Measurements from ENCODE around the gene DNAH1. TPM values are rescaled to one million over a fixed set of nuclear protein-coding genes. Genes with fewer than 3 reads are reported as not detected.

DNAH1 gene
- total and polyA plus RNA-seq, 2 of the 13 experiments (the other 11 are each of a cell fraction or from before 2014, with no cell fraction given): 0.64 to 3.5 TPM

GRCh38 chr3:52441772-52442332, 125.7 kb downstream of the DNAH1 start:
- 96% methylated on average over 7 of the region's 18 CpGs for WGBS (ENCODE audit: low lambda C conversion rate)

More at GRCh38 chr3:52441772-52442332, 125.7 kb downstream of the DNAH1 start:
- H3K4me3 ChIP-seq (replicated peaks in 1 of 3; ENCODE audit: insufficient read depth in 1 of 3, low read depth in 2 of 3, low read length in 3 of 3): no peak overlapping the region
- TF ChIP-seq XBP1 (CRISPR knock-in tag; IDR thresholded peaks at IDR 0.05) (no peak), ZBTB40 (IDR thresholded peaks at IDR 0.05) (no peak), ZBTB40 (CRISPR knock-in tag; IDR thresholded peaks at IDR 0.05) (no peak), STAG1 (CRISPR knock-in tag; IDR thresholded peaks at IDR 0.05) (no peak)
- TF ChIP-seq, protein P1, sequence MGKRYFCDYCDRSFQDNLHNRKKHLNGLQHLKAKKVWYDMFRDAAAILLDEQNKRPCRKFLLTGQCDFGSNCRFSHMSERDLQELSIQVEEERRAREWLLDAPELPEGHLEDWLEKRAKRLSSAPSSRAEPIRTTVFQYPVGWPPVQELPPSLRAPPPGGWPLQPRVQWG (CRISPR knock-in tag; IDR thresholded peaks at IDR 0.05; ENCODE audit: borderline replicate concordance, low read depth): no peak
- TF ChIP-seq, protein P2, sequence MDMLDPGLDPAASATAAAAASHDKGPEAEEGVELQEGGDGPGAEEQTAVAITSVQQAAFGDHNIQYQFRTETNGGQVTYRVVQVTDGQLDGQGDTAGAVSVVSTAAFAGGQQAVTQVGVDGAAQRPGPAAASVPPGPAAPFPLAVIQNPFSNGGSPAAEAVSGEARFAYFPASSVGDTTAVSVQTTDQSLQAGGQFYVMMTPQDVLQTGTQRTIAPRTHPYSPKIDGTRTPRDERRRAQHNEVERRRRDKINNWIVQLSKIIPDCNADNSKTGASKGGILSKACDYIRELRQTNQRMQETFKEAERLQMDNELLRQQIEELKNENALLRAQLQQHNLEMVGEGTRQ (IDR thresholded peaks at IDR 0.05; ENCODE audit: low read depth, low read length): no peak
- TF ChIP-seq, protein P2 (CRISPR knock-in tag; IDR thresholded peaks at IDR 0.05; ENCODE audit: borderline replicate concordance): no peak
- no TSS peak for BruUV-seq (replicated peaks)
- POLR2A ChIA-PET: no interaction called here
- DNase-seq (ENCODE audit: low spot score): no peak
- H3K36me3 ChIP-seq (replicated peaks in 1 of 2; ENCODE audit: control insufficient read depth in 1 of 2, insufficient read depth in 2 of 2, low read length in 2 of 2): peaks cover 3 to 7% of the 10 kb centered on the region in 2 experiments; a peak in 2 of 5 replicates
- FAIRE-seq: no peak
- no peak overlapping the region for H3K4me2 ChIP-seq (ENCODE audit: low read depth, low read length)
- H2AFZ ChIP-seq (ENCODE audit: low read length): no peak overlapping the region
- intact Hi-C loops (cut with micrococcal nuclease; ENCODE audit: unreplicated experiment): no loop called here
- H4K20me1 ChIP-seq (ENCODE audit: insufficient read depth, low read length): no peaks in the 10 kb centered on the region
- in situ Hi-C loops (cut with HindIII; ENCODE audit: extremely low pct_ligation_motif_present, low pct_unique_long_range_greater_than_20kb): no loop called here
- no peaks in the 10 kb centered on the region for H3K9me3 ChIP-seq (ENCODE audit: low read length)
- CTCF ChIA-PET (ENCODE audit: low intra/inter-chr PET ratio, low total read pairs): no interaction called here
- no peak for ATAC-seq
- peaks cover 46% of the 10 kb centered on the region for H3K4me1 ChIP-seq (ENCODE audit: insufficient read depth, low read length)
- H3K9ac ChIP-seq (ENCODE audit: insufficient read depth, low read depth, low read length): no peak overlapping the region
- H3K79me2 ChIP-seq (ENCODE audit: insufficient read depth, low read length): no peaks in the 10 kb centered on the region
- H3K27me3 ChIP-seq (ENCODE audit: control insufficient read depth in 1 of 2, insufficient read depth in 2 of 2, low read length in 2 of 2): no peaks in the 10 kb centered on the region
- H3K27ac ChIP-seq (ENCODE audit: extremely low read length, insufficient read depth, low read length): no peak overlapping the region
